Adipocyte (in vitro differentiated cells): Measurements from ENCODE around the gene SNED1.

ENCODE experiments used
- DNase-seq: peaks from one replicate; pipeline ENCODE4 v3.0.0-alpha.2; 2015; ENCODE audit warnings: low read depth
- H3K27me3 ChIP-seq: replicated peaks from 2 replicates; pipeline ENCODE4 v1.7.0; 2013; ENCODE audit warnings: mild to moderate bottlenecking, low read length, moderate library complexity; ENCODE audit not compliant: control insufficient read depth, insufficient read depth
- H3K36me3 ChIP-seq: 2 replicates; pipeline ENCODE4 v1.7.0; 2013; ENCODE audit warnings: low read length, mild to moderate bottlenecking, moderate library complexity; ENCODE audit not compliant: control insufficient read depth, insufficient read depth, severe bottlenecking
- H3K4me1 ChIP-seq: 2 replicates; pipeline ENCODE4 v1.7.0; 2013; ENCODE audit warnings: mild to moderate bottlenecking, low read length, moderate library complexity; ENCODE audit not compliant: control insufficient read depth, insufficient read depth
- H3K4me3 ChIP-seq: 2 replicates; pipeline ENCODE4 v1.7.0; 2013; ENCODE audit warnings: mild to moderate bottlenecking, low read length, moderate library complexity
- H3K9ac ChIP-seq: 2 replicates; pipeline ENCODE4 v1.7.0; 2013; ENCODE audit warnings: mild to moderate bottlenecking, low read length, moderate library complexity
- H3K9me3 ChIP-seq: 2 replicates; pipeline ENCODE4 v1.7.0; 2013; ENCODE audit warnings: mild to moderate bottlenecking, low read length, moderate library complexity; ENCODE audit not compliant: control insufficient read depth

Gene SNED1

GRCh38 chr2:241051578-241052487 lies 53.4 kb downstream of the SNED1 start:
- Histone ChIP-seq H3K27me3 (no peaks in the 10 kb centered on the region), H3K9me3 (no peaks in the 10 kb centered on the region), H3K4me1 (peaks cover 3% of the 10 kb centered on the region), H3K36me3 (peaks cover 78% of the 10 kb centered on the region), H3K9ac (no peak overlapping the region), H3K4me3 (no peak overlapping the region)
- DNase-seq: no peak

GRCh38 chr2:241052677-241053360 lies 54.4 kb downstream of the SNED1 start:
- Histone ChIP-seq H3K36me3 (peaks cover 74% of the 10 kb centered on the region), H3K4me3 (no peak overlapping the region), H3K4me1 (no peaks in the 10 kb centered on the region), H3K27me3 (no peaks in the 10 kb centered on the region), H3K9me3 (no peaks in the 10 kb centered on the region), H3K9ac (no peak overlapping the region)
- DNase-seq: no peak

- Histone ChIP-seq H3K27me3 (no peaks in the 10 kb centered on the region), H3K36me3 (peaks cover 65% of the 10 kb centered on the region), H3K9me3 (no peaks in the 10 kb centered on the region), H3K9ac (no peak overlapping the region), H3K4me1 (no peaks in the 10 kb centered on the region), H3K4me3 (no peak overlapping the region)
- no peak for DNase-seq
Measured at GRCh38 chr2:241053576-241054251, 55.3 kb downstream of the SNED1 start.

- no peaks in the 10 kb centered on the region for H3K27me3 ChIP-seq
- peak; percentile 59 for DNase-seq
- H3K9me3 ChIP-seq: no peaks in the 10 kb centered on the region
- no peak overlapping the region for H3K4me3 ChIP-seq
- H3K4me1 ChIP-seq: peaks cover 15% of the 10 kb centered on the region
- peaks cover 19% of the 10 kb centered on the region for H3K36me3 ChIP-seq
- H3K9ac ChIP-seq: no peak overlapping the region
Measured at GRCh38 chr2:241061275-241061674, 62.9 kb downstream of the SNED1 start.

GRCh38 chr2:241062389-241063092 lies 64.1 kb downstream of the SNED1 start:
- Histone ChIP-seq H3K4me1 (peaks cover 15% of the 10 kb centered on the region), H3K9ac (no peak overlapping the region), H3K36me3 (peaks cover 29% of the 10 kb centered on the region), H3K4me3 (no peak overlapping the region), H3K9me3 (no peaks in the 10 kb centered on the region), H3K27me3 (no peaks in the 10 kb centered on the region)
- no peak for DNase-seq

GRCh38 chr2:241063093-241063551 lies 64.7 kb downstream of the SNED1 start:
- no peak for DNase-seq
- H3K4me1 ChIP-seq: peaks cover 15% of the 10 kb centered on the region
- H3K9ac ChIP-seq: no peak overlapping the region
- no peak overlapping the region for H3K4me3 ChIP-seq
- H3K27me3 ChIP-seq: no peaks in the 10 kb centered on the region
- H3K9me3 ChIP-seq: no peaks in the 10 kb centered on the region
- H3K36me3 ChIP-seq: peaks cover 33% of the 10 kb centered on the region

- Histone ChIP-seq H3K9me3 (no peaks in the 10 kb centered on the region), H3K4me1 (peaks cover 15% of the 10 kb centered on the region), H3K9ac (no peak overlapping the region), H3K27me3 (no peaks in the 10 kb centered on the region), H3K36me3 (peaks cover 38% of the 10 kb centered on the region), H3K4me3 (no peak overlapping the region)
- no peak for DNase-seq
Measured at GRCh38 chr2:241063587-241063986, 65.2 kb downstream of the SNED1 start.

GRCh38 chr2:241064008-241064801 lies 65.8 kb downstream of the SNED1 start:
- H3K4me3 ChIP-seq: no peak overlapping the region
- no peak overlapping the region for H3K9ac ChIP-seq
- H3K27me3 ChIP-seq: no peaks in the 10 kb centered on the region
- DNase-seq: no peak
- peaks cover 43% of the 10 kb centered on the region for H3K36me3 ChIP-seq
- H3K9me3 ChIP-seq: no peaks in the 10 kb centered on the region
- H3K4me1 ChIP-seq: peaks cover 15% of the 10 kb centered on the region

GRCh38 chr2:241064802-241065354 lies 66.5 kb downstream of the SNED1 start:
- H3K36me3 ChIP-seq: peaks cover 45% of the 10 kb centered on the region
- no peak overlapping the region for H3K9ac ChIP-seq
- no peaks in the 10 kb centered on the region for H3K27me3 ChIP-seq
- DNase-seq: no peak
- no peaks in the 10 kb centered on the region for H3K9me3 ChIP-seq
- H3K4me3 ChIP-seq: no peak overlapping the region
- H3K4me1 ChIP-seq: peaks cover 15% of the 10 kb centered on the region

- Histone ChIP-seq H3K4me3 (no peak overlapping the region), H3K4me1 (peaks cover 15% of the 10 kb centered on the region), H3K9me3 (no peaks in the 10 kb centered on the region), H3K9ac (no peak overlapping the region), H3K27me3 (no peaks in the 10 kb centered on the region), H3K36me3 (peaks cover 49% of the 10 kb centered on the region)
- no peak for DNase-seq
Measured at GRCh38 chr2:241065355-241065803, 67.0 kb downstream of the SNED1 start.
